ENCODE results near the gene DTWD1. TPM values are rescaled to one million over a fixed set of nuclear protein-coding genes. Genes with fewer than 3 reads are reported as not detected.
"Not testable (repeated sequence)": the region's sequence is repeated elsewhere in the genome, so short reads cannot be mapped to it uniquely, and the experiment has no call there.

Gene DTWD1
- total RNA-seq, 1 donor from 2014 or later: 9.9 TPM

- TF ChIP-seq, protein P1, sequence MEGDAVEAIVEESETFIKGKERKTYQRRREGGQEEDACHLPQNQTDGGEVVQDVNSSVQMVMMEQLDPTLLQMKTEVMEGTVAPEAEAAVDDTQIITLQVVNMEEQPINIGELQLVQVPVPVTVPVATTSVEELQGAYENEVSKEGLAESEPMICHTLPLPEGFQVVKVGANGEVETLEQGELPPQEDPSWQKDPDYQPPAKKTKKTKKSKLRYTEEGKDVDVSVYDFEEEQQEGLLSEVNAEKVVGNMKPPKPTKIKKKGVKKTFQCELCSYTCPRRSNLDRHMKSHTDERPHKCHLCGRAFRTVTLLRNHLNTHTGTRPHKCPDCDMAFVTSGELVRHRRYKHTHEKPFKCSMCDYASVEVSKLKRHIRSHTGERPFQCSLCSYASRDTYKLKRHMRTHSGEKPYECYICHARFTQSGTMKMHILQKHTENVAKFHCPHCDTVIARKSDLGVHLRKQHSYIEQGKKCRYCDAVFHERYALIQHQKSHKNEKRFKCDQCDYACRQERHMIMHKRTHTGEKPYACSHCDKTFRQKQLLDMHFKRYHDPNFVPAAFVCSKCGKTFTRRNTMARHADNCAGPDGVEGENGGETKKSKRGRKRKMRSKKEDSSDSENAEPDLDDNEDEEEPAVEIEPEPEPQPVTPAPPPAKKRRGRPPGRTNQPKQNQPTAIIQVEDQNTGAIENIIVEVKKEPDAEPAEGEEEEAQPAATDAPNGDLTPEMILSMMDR (conservative IDR thresholded peaks at IDR 0.05; ENCODE audit: low read depth, low read length): no peak
- H3K4me3 ChIP-seq (ENCODE audit: low read depth, low read length): no peak overlapping the region
- DNase-seq (ENCODE audit: low read depth): peak; percentile 92
These were observed 25.1 kb downstream of the DTWD1 start for GRCh38 chr15:49645941-49646340.

GRCh38 chr15:49646891-49647290 is 26.0 kb downstream of the DTWD1 start:
- TF ChIP-seq, protein P1 (conservative IDR thresholded peaks at IDR 0.05; ENCODE audit: low read depth, low read length): no peak
- DNase-seq (ENCODE audit: low read depth): no peak
- H3K4me3 ChIP-seq (ENCODE audit: low read depth, low read length): no peak overlapping the region

DNA sequence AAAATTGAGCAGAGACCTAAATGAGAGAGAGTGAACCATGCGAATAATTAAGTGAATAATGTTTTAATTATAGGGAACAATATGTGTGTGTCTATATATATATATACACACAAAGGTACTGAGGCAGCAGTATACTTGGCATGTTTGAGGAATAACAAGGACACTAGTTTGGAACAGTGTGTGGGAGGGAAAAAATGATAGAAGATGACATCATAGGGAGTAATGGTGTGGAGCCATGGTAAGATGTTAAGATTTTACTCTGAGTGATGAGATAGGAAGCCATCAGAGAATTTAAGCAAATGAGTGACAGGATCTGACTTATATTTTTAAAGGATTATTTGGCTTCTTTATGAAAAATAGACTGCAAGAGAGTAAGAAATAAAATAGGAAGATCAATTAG is 29.1 kb downstream of the DTWD1 start:
- no peak for DNase-seq (ENCODE audit: low read depth)
- no peak overlapping the region for H3K4me3 ChIP-seq (ENCODE audit: low read depth, low read length)
- TF ChIP-seq, protein P1 (conservative IDR thresholded peaks at IDR 0.05; ENCODE audit: low read depth, low read length): no peak

- TF ChIP-seq, protein P1 (conservative IDR thresholded peaks at IDR 0.05; ENCODE audit: low read depth, low read length): no peak
These were observed 29.8 kb downstream of the DTWD1 start for GRCh38 chr15:49650676-49651075.

DNA sequence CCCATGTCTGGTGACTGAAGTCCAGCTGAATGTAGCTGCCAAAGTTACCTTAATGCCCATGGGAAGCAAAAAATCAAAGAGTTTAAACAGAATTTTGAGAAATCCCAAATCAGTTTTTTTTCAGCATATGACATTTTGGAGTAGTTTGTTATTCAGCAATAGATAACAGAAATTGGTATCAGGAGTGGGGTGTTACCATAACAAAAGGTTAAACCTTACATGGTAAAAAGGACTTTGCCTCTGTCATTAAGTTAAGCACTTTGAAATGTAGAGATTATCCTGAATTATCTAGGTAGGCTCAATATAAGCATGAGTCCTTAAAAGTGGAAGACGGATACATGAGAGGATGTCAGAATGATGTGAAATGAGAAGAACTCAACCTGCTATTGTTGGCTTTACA is 32.1 kb downstream of the DTWD1 start:
- no peak overlapping the region for H3K4me3 ChIP-seq (ENCODE audit: low read depth, low read length)
- DNase-seq (ENCODE audit: low read depth): no peak
- TF ChIP-seq, protein P1 (conservative IDR thresholded peaks at IDR 0.05; ENCODE audit: low read depth, low read length): no peak

More at GRCh38 chr15:49650676-49651075, 29.8 kb downstream of the DTWD1 start:
- DNase-seq (ENCODE audit: low read depth): no peak
- H3K4me3 ChIP-seq (ENCODE audit: low read depth, low read length): no peak overlapping the region

DNA sequence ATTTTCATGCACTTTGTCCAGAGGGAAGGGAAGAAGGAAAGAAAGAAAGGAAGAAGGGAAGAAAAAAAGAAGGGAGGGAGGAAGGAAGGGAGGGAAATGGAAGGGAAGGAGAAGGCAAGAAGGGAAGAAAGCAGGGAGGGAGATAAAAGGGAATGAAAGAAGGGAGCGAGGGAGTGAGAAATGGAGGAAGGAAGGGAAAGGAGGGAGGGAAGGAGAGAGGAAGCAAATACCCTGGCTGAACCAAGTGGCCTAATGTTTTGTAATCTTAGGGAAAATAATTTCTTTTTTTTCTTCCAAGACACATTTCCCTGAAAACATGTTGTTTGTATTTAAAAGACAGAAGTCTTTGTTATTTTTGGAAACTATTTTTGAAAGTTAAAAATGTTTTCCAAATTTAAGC is 35.9 kb downstream of the DTWD1 start:
- TF ChIP-seq, protein P1 (conservative IDR thresholded peaks at IDR 0.05; ENCODE audit: low read depth, low read length): no peak
- H3K4me3 ChIP-seq (ENCODE audit: low read depth, low read length): no peak overlapping the region
- no peak for DNase-seq (ENCODE audit: low read depth)

- no peak overlapping the region for H3K4me3 ChIP-seq (ENCODE audit: low read depth, low read length)
- TF ChIP-seq, protein P1 (conservative IDR thresholded peaks at IDR 0.05; ENCODE audit: low read depth, low read length): no peak
- DNase-seq (ENCODE audit: low read depth): no peak
These were observed 43.9 kb downstream of the DTWD1 start for GRCh38 chr15:49664716-49665115.

DNA sequence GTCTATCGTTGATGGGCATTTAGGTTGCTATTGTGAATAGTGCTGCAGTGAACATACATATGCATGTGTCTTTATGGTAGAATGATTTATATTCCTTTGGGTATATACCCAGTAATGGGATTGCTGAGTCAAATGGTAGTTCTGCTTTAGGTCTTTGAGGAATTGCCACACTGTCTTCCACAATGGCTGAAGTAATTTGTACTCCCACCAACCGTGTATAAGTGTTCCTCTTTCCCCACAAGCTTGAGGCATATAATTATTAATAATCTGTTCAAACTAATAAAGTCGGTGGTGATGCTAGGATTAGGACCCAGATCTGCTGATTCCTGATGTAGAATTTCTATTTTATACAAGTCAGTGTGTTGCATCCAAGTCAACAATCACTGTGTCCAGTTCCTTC is 45.6 kb downstream of the DTWD1 start:
- DNase-seq (ENCODE audit: low read depth); H3K4me3 ChIP-seq (ENCODE audit: low read depth, low read length): not testable (repeated sequence)

Data from epithelial cell of proximal tubule (primary cell).